Activated CD4-positive, alpha-beta T cell treated with anti-CD3 and anti-CD28 coated beads for 36 hours (primary cell): ENCODE results near the gene ZFYVE28. TPM values are rescaled to one million over a fixed set of nuclear protein-coding genes. Genes with fewer than 3 reads are reported as not detected.
A peak's percentile ranks its signal among the peaks of the same experiment; 100 is the strongest.

Source experiments
- ATAC-seq: fragments of 200-7000 bp; cut with Tn5 transposase; one replicate; pipeline ENCODE4 v1.10.0; 2021; ENCODE audit warnings: mild to moderate bottlenecking, moderate library complexity
- CTCF ChIA-PET: fragments of 350-600 bp; sonication (Branson Sonifier 250); formaldehyde crosslinking; loops from one replicate; lab custom pipeline; 2021; ENCODE audit warnings: antibody characterized with exemption; lab: Charles Lee
- POLR2A ChIA-PET: fragments of 350-600 bp; sonication (Branson Sonifier 250); formaldehyde crosslinking; loops from one replicate; lab custom pipeline; 2021; ENCODE audit warnings: antibody characterized with exemption, inconsistent platforms; lab: Charles Lee
- DNase-seq: peaks from one replicate; pipeline ENCODE4 v3.0.0-alpha.2; 2020
- H3K27ac Mint-ChIP-seq: one replicate; pipeline ENCODE4 v1.8.0; 2021; ENCODE audit warnings: mixed read lengths
- H3K27me3 Mint-ChIP-seq: one replicate; pipeline ENCODE4 v1.8.0; 2021; ENCODE audit warnings: mixed read lengths
- H3K36me3 Mint-ChIP-seq: one replicate; pipeline ENCODE4 v1.8.0; 2021; ENCODE audit warnings: low read depth, mixed read lengths
- H3K4me1 Mint-ChIP-seq: one replicate; pipeline ENCODE4 v1.8.0; 2021; ENCODE audit warnings: mixed read lengths
- H3K4me3 Mint-ChIP-seq: one replicate; pipeline ENCODE4 v1.8.0; 2021; ENCODE audit warnings: mild to moderate bottlenecking, moderate library complexity, mixed read lengths
- H3K9me3 Mint-ChIP-seq: one replicate; pipeline ENCODE4 v1.8.0; 2021; ENCODE audit warnings: low read depth, mixed read lengths
- intact Hi-C, 2 experiments: fragments of 100-400 bp; cut with DNase I in 1 of 2; cut with micrococcal nuclease in 1 of 2; formaldehyde crosslinking; loops; one replicate each; pipeline versions ENCODE4 v1.14.2 to v1.15.1; 2022 to 2024; cut with DNase I, micrococcal nuclease
- total RNA-seq, 2 experiments: library from RNA; stranded (reverse); gene quantifications; one replicate each; pipeline ENCODE4 v1.2.3, GENCODE V29; 2021

Gene ZFYVE28
- total RNA-seq, 2 experiments from 2014 or later: 8.7 to 9.3 TPM

GRCh38 chr4:2363951-2364653 is 54.3 kb downstream of the ZFYVE28 start:
- H3K27ac Mint-ChIP-seq: peak overlapping the region; percentile 25
- CTCF ChIA-PET: no interaction called here
- H3K4me1 Mint-ChIP-seq: peaks cover 4% of the 10 kb centered on the region
- H3K4me3 Mint-ChIP-seq: peak overlapping the region; percentile 61
- no peaks in the 10 kb centered on the region for H3K27me3 Mint-ChIP-seq
- no peaks in the 10 kb centered on the region for H3K36me3 Mint-ChIP-seq
- DNase-seq: no peak
- peaks cover 4% of the 10 kb centered on the region for H3K9me3 Mint-ChIP-seq
- intact Hi-C loops: loop anchor here (1.0 to 2.0 kb wide), 3 partner anchors 49 to 122 kb away; partner anchors contain the start of genes HAUS3 (in 1 of the 2), MXD4 (in 1 of the 2) and POLN (in 1 of the 2)
- ATAC-seq: peak; percentile 2
- POLR2A ChIA-PET: no interaction called here

- ChIA-PET CTCF (no interaction called here), POLR2A (interaction anchor here (0.5 kb wide), 1 partner anchor 56 kb away, joined by 3 read pairs; no protein-coding TSS in a partner anchor)
- DNase-seq (no peak), ATAC-seq (no peak)
- Mint-ChIP-seq H3K27ac (no peak overlapping the region), H3K4me3 (no peak overlapping the region), H3K27me3 (no peaks in the 10 kb centered on the region), H3K4me1 (peaks cover 4% of the 10 kb centered on the region), H3K36me3 (no peaks in the 10 kb centered on the region), H3K9me3 (no peaks in the 10 kb centered on the region)
- intact Hi-C loops: no loop called here
Observed at GRCh38 chr4:2363056-2363721, 55.3 kb downstream of the ZFYVE28 start.

- Mint-ChIP-seq H3K4me3 (no peak overlapping the region), H3K4me1 (peaks cover 4% of the 10 kb centered on the region), H3K36me3 (no peaks in the 10 kb centered on the region), H3K27ac (no peak overlapping the region), H3K27me3 (no peaks in the 10 kb centered on the region), H3K9me3 (no peaks in the 10 kb centered on the region)
- ChIA-PET CTCF (no interaction called here), POLR2A (interaction anchor here (0.5 kb wide), 1 partner anchor 57 kb away, joined by 3 read pairs; no protein-coding TSS in a partner anchor)
- DNase-seq: no peak
- intact Hi-C loops: no loop called here
- ATAC-seq: no peak
Observed at GRCh38 chr4:2362266-2363055, 56.0 kb downstream of the ZFYVE28 start.

- ChIA-PET CTCF (interaction anchor here (0.8 to 1.5 kb wide), 2 partner anchors 13 to 26 kb away, joined by 3 to 6 read pairs; no protein-coding TSS in a partner anchor), POLR2A (interaction anchor here (0.6 kb wide), 1 partner anchor 240 kb away, joined by 3 read pairs; no protein-coding TSS in a partner anchor)
- intact Hi-C loops: no loop called here
- H3K4me3 Mint-ChIP-seq: no peak overlapping the region
- DNase-seq (no peak), ATAC-seq (no peak)
- no peaks in the 10 kb centered on the region for H3K9me3 Mint-ChIP-seq
- H3K27ac Mint-ChIP-seq: no peak overlapping the region
- H3K4me1 Mint-ChIP-seq: peaks cover 4% of the 10 kb centered on the region
- H3K36me3 Mint-ChIP-seq: no peaks in the 10 kb centered on the region
- H3K27me3 Mint-ChIP-seq: no peaks in the 10 kb centered on the region
Observed at GRCh38 chr4:2361366-2362265, 56.8 kb downstream of the ZFYVE28 start.

- Mint-ChIP-seq H3K36me3 (no peaks in the 10 kb centered on the region), H3K27ac (no peak overlapping the region), H3K27me3 (no peaks in the 10 kb centered on the region), H3K4me3 (no peak overlapping the region), H3K9me3 (no peaks in the 10 kb centered on the region), H3K4me1 (peaks cover 4% of the 10 kb centered on the region)
- intact Hi-C loops: no loop called here
- ATAC-seq: no peak
- POLR2A ChIA-PET: interaction anchor here (0.8 kb wide), 1 partner anchor 10 kb away, joined by 4 read pairs; no protein-coding TSS in a partner anchor
- CTCF ChIA-PET: interaction anchor here (0.6 to 1.5 kb wide), 3 partner anchors 14 to 174 kb away, joined by 3 to 6 read pairs (median 3); no protein-coding TSS in a partner anchor
- no peak for DNase-seq
Observed at GRCh38 chr4:2360396-2360730, 58.1 kb downstream of the ZFYVE28 start.

- Mint-ChIP-seq H3K4me3 (no peak overlapping the region), H3K36me3 (no peaks in the 10 kb centered on the region), H3K27me3 (no peaks in the 10 kb centered on the region), H3K27ac (no peak overlapping the region), H3K4me1 (peaks cover 6% of the 10 kb centered on the region), H3K9me3 (no peaks in the 10 kb centered on the region)
- ChIA-PET POLR2A (interaction anchor here (0.8 kb wide), 1 partner anchor 10 kb away, joined by 4 read pairs; no protein-coding TSS in a partner anchor), CTCF (no interaction called here)
- ATAC-seq (no peak), DNase-seq (no peak)
- intact Hi-C loops: no loop called here
Observed at GRCh38 chr4:2359591-2360395, 58.7 kb downstream of the ZFYVE28 start.

GRCh38 chr4:2357821-2358745 is 60.4 kb downstream of the ZFYVE28 start:
- intact Hi-C loops: no loop called here
- CTCF ChIA-PET: interaction anchor here (0.6 kb wide), 1 partner anchor 36 kb away, joined by 3 read pairs; no protein-coding TSS in a partner anchor
- POLR2A ChIA-PET: no interaction called here
- no peak for ATAC-seq
- Mint-ChIP-seq H3K4me1 (peaks cover 6% of the 10 kb centered on the region), H3K9me3 (no peaks in the 10 kb centered on the region), H3K27ac (no peak overlapping the region), H3K36me3 (no peaks in the 10 kb centered on the region), H3K27me3 (no peaks in the 10 kb centered on the region), H3K4me3 (no peak overlapping the region)
- no peak for DNase-seq

- no peak for DNase-seq
- CTCF ChIA-PET: interaction anchor here (0.7 kb wide), 1 partner anchor 129 kb away, joined by 4 read pairs; no protein-coding TSS in a partner anchor
- peaks cover 6% of the 10 kb centered on the region for H3K4me1 Mint-ChIP-seq
Observed at GRCh38 chr4:2356123-2357069, 62.0 kb downstream of the ZFYVE28 start.

More at GRCh38 chr4:2356123-2357069, 62.0 kb downstream of the ZFYVE28 start:
- no peaks in the 10 kb centered on the region for H3K9me3 Mint-ChIP-seq
- intact Hi-C loops: no loop called here
- H3K4me3 Mint-ChIP-seq: no peak overlapping the region
- no peaks in the 10 kb centered on the region for H3K36me3 Mint-ChIP-seq
- H3K27me3 Mint-ChIP-seq: no peaks in the 10 kb centered on the region
- no peak for ATAC-seq
- no peak overlapping the region for H3K27ac Mint-ChIP-seq
- POLR2A ChIA-PET: no interaction called here
